Epithelial cell of esophagus (primary cell): ENCODE results near the gene TMEM120A.

Experiments used
- DNase-seq: peaks from one replicate; pipeline ENCODE4 v3.0.0; 2010; ENCODE audit warnings: low read depth
- H3K4me3 ChIP-seq: 2 replicates; pipeline ENCODE4 v1.5.1; 2011; ENCODE audit warnings: mild to moderate bottlenecking, low read length, control low read depth
- CTCF ChIP-seq: IDR thresholded peaks from 2 replicates; pipeline ENCODE4 v1.5.1; 2011; ENCODE audit warnings: low read depth, mild to moderate bottlenecking, low read length, control low read depth, inconsistent platforms; ENCODE audit not compliant: insufficient read depth; ENCODE audit errors: missing control alignments

The TMEM120A gene

GRCh38 chr7:75950111-75950681, 44.2 kb downstream of the TMEM120A start:
- no peak for TF ChIP-seq CTCF
- DNase-seq, result peak; percentile 17

GRCh38 chr7:75948179-75948578, 46.2 kb downstream of the TMEM120A start:
- no peak overlapping the region for H3K4me3 ChIP-seq
- TF ChIP-seq CTCF, result no peak
- DNase-seq, result no peak

More at GRCh38 chr7:75950111-75950681, 44.2 kb downstream of the TMEM120A start:
- H3K4me3 ChIP-seq, result no peak overlapping the region

- TF ChIP-seq CTCF, result no peak
- H3K4me3 ChIP-seq, result no peak overlapping the region
- DNase-seq, result no peak
Observed at GRCh38 chr7:75946207-75946855, 48.1 kb downstream of the TMEM120A start.

- no peak overlapping the region for H3K4me3 ChIP-seq
- peak; percentile 88 for DNase-seq
- peak; percentile 22 for TF ChIP-seq CTCF
Observed at GRCh38 chr7:75945297-75946168, 48.9 kb downstream of the TMEM120A start.

- DNase-seq, result no peak
- TF ChIP-seq CTCF, result no peak
Observed at GRCh38 chr7:75944507-75944906, 49.9 kb downstream of the TMEM120A start.

GRCh38 chr7:75943864-75944263, 50.5 kb downstream of the TMEM120A start:
- DNase-seq, result peak; percentile 98
- TF ChIP-seq CTCF, result no peak

More at GRCh38 chr7:75944507-75944906, 49.9 kb downstream of the TMEM120A start:
- no peak overlapping the region for H3K4me3 ChIP-seq

More at GRCh38 chr7:75943864-75944263, 50.5 kb downstream of the TMEM120A start:
- no peak overlapping the region for H3K4me3 ChIP-seq
